H7 (cell line): ENCODE measurements around the gene HSPA12B. TPM values are rescaled to one million over a fixed set of nuclear protein-coding genes. Genes with fewer than 3 reads are reported as not detected.

Source experiments
- DNase-seq: peaks from one replicate; pipeline ENCODE4 v3.0.0; 2012
- H3K27me3 ChIP-seq: 2 replicates; pipeline ENCODE4 v1.6.0; 2011; ENCODE audit warnings: mild to moderate bottlenecking, low read length; ENCODE audit not compliant: control insufficient read depth, insufficient read depth
- H3K36me3 ChIP-seq: replicated peaks from 2 replicates; pipeline ENCODE4 v1.5.1; 2011; ENCODE audit warnings: low read length; ENCODE audit not compliant: control insufficient read depth, insufficient read depth
- H3K4me3 ChIP-seq: 2 replicates; pipeline ENCODE4 v1.5.1; 2011; ENCODE audit warnings: low read depth, mild to moderate bottlenecking, control low read depth, low read length, moderate library complexity; ENCODE audit not compliant: insufficient read depth
- total RNA-seq: library from RNA; depleted of rRNA; stranded (reverse); fragments of >200 nt; shearing (Covaris generic); gene quantifications from 2 replicates; pipeline ENCODE4 v1.2.3, GENCODE V29; 2014

The HSPA12B gene
- total RNA-seq, 1 experiment from 2014 or later, result 0.97 TPM

DNA sequence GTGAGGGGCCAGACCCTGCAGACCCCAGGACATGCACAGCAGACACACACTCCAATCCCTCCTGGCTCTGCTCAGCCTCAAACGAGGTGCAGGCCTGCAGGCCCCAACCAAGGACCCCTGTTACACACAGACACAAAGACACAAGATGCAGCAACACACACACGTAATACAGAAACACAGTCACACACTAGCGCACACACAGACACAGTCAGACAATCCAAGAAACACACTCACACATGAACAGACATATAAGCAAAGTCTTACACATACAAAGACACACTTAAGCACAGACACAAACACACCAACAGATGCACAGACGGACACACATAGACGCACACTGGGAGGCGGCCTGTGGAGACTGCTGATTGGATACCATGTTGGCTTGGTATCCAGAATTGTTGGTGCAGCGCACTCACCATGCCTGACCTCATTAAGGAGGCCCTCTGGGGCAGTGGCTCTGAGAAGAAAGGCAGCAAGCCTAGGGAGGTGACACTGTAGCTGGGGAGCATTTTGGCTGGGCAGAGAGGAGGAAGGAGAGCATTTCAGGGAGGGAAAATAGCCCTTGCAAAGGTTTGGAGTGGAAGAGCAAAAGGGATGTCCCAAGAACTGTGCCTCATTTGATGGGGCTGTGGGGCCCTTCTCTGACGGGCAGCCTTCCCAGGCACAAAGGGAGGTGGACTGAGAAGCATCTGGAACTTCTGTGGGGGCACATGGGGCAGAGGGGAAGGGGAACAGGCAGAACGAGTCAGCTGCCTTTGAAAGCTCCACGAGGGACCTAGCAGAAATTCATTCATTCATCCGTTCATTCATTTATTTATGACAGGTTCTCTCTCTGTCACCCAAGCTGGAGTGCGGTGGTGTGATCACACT is 1.4 kb upstream of the HSPA12B start:
- Histone ChIP-seq H3K36me3 (no peaks in the 10 kb centered on the region), H3K4me3 (no peak overlapping the region), H3K27me3 (peaks cover 32% of the 10 kb centered on the region)
- DNase-seq, result peak; percentile 22

DNA sequence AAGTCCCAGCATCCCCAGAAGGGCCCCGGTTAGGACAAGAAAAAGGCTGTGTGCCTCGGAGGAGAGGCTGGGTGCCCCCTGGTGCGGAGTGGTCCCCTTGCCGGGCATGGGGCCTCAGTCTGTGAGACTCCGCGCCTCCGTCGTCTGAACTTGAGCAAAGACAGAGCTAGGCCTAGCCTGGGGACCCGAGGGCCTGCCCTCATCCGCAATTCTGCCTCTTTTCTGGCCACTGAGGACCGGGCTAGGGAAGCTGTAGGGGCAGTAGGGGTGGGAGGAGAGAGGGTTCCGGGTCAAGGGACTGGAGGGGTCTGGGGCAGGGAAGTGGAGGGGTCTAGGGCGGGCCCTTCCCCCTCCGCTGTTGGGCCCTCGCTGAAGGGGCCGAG is 550 bp upstream of the HSPA12B start:
- DNase-seq, result no peak

DNA sequence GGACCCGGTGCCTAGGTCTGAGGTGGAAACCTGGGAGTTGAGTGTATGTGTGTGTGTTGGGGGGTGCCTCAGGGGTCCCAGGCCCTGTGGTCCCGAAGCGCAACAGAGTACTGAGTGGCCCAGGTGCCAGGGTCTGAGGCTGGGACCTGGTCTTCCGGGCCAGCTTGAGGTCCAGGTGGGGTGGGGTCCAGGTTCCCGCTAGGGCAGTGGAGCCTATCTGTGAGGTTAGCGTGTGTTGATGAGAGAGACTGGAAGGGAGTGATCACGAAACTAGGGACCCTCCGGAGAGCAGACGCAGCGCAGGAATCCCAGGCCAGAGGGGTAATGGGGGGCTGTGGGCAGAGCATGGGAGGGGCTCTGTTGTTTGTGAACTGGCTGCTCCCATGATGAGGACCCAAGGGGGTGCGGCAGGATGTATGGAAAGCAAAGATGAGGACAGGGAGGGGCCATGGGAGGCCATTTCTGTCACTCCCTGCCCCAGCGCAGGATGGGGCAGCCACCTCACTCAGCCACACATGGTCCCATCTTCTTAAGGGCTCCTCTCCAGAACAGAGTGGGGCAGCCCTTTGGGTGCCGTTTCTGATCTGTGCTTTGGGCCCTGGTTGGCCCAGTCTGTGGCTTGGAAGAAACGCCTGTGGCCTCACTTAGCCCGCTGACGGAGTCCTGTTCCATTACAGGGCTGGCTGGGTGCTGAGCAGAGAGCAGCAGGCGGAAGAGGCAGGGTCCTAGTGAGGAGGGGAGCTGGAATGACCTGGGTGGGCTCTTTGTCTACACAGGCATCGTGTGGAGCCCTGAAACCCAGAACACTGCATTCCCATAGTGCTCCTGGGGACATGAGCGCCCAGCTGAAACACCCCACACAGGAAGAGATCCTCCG is 872 bp downstream of the HSPA12B start:
- H3K36me3 ChIP-seq, result no peaks in the 10 kb centered on the region
- peaks cover 24% of the 10 kb centered on the region for H3K27me3 ChIP-seq
- peak; percentile 46 for DNase-seq
- H3K4me3 ChIP-seq, result peak overlapping the region; percentile 41

More for the DNA sequence above, 550 bp upstream of the HSPA12B start:
- no peak overlapping the region for H3K4me3 ChIP-seq
- peaks cover 32% of the 10 kb centered on the region for H3K27me3 ChIP-seq
- no peaks in the 10 kb centered on the region for H3K36me3 ChIP-seq

DNA sequence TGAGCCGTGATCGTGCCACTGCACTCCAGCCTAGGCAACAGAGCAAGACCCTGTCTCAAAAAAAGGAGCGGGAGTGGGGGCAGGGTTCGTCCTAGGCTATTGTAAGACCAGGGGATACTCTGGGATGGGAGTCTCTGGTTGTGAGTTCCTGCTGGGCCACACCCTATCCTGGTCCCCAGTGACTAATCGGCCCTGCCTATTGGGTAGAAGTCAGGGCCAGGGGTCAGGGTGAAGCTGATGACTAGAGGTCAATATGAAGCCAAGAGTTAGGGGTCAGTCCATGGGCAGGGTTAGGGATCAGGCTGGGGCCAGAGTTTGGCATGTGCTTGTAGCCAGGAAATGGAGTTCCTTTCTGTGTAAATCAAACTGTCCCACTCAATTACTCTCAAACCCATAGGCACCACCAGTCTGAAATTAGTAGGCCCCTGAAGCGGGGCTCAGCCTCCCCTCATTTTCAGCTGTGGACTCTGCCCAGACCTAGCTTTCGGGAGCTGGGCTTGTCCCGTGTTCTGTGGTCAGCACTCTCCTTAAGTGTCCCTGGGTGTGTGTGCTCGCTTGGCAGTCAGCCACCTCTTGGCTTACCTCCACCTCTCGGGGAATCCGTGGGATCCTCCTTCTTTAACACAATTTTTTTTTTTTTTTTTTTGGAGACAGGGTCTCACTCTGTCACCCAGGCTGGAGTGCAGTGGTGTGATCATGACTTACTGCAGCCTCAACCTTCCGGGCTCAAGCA is 1.8 kb downstream of the HSPA12B start:
- peaks cover 22% of the 10 kb centered on the region for H3K27me3 ChIP-seq

DNA sequence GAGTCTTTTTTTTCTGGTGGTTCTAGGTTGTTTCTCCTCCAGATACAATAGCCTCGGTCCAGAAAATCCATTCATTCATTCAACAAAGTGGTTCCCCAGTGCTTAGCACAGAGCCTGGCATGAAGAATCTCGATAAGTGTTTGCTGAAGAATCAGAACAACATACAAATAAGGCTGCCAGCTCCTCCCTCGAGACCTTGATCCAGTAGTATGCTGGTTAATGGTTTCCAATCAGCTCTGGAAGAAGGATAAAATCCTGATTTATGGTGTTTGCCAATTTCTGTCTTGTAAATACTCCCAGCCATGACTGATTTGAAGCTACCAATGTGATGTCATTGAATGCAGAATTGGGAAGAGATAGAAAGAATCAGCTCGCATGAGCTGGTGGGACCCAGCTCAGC is 3.3 kb downstream of the HSPA12B start:
- Histone ChIP-seq H3K4me3 (no peak overlapping the region), H3K27me3 (peaks cover 22% of the 10 kb centered on the region), H3K36me3 (no peaks in the 10 kb centered on the region)
- DNase-seq, result peak; percentile 2

More for the DNA sequence above, 1.8 kb downstream of the HSPA12B start:
- H3K36me3 ChIP-seq, result no peaks in the 10 kb centered on the region
- no peak overlapping the region for H3K4me3 ChIP-seq
- DNase-seq, result peak; percentile 24

DNA sequence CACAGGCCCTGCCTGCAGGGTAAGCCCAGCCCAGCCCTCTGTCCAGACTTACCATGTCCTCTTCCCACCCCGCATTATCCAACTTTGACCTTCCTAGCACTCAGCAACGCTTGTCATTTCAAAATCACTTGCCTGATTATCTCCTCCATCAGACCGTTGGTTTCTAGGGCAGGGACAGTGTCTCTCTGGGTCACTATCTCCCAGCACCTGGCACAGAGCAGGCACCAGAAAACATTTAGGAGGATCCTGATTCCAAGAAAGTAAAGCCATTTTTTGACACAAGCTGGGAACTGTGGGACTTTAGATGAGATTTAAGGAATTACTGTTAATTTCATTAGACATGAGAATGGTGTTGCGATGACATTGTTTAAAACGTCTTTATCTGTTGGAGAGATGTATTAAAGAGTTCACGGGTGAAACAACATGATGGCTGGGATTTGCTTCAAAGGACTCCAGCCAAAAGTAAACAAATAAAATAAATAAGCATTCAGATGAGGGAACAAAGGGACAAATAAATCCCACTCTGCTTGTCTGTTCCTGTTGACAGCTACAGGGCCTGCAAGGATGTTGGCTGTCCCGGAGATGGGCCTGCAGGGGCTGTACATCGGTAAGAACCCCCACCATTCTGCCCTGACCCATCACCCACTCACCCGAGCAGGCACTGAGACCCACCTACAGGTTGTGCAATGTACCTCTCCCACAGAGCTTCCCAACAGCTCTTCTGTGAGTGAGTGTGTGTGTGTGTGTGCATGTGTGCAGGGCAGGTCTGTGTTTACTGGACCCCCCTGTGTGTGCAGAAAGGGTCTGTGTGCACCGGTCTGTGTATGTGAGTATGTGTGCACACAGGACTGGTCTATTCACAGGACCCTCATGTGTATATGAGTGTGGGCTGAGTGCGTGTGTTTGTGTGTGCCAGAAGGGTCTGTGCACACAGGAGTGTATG is 5.9 kb downstream of the HSPA12B start:
- peak; percentile 19 for DNase-seq
- H3K27me3 ChIP-seq, result peaks cover 4% of the 10 kb centered on the region
- H3K36me3 ChIP-seq, result no peaks in the 10 kb centered on the region
- H3K4me3 ChIP-seq, result no peak overlapping the region

DNA sequence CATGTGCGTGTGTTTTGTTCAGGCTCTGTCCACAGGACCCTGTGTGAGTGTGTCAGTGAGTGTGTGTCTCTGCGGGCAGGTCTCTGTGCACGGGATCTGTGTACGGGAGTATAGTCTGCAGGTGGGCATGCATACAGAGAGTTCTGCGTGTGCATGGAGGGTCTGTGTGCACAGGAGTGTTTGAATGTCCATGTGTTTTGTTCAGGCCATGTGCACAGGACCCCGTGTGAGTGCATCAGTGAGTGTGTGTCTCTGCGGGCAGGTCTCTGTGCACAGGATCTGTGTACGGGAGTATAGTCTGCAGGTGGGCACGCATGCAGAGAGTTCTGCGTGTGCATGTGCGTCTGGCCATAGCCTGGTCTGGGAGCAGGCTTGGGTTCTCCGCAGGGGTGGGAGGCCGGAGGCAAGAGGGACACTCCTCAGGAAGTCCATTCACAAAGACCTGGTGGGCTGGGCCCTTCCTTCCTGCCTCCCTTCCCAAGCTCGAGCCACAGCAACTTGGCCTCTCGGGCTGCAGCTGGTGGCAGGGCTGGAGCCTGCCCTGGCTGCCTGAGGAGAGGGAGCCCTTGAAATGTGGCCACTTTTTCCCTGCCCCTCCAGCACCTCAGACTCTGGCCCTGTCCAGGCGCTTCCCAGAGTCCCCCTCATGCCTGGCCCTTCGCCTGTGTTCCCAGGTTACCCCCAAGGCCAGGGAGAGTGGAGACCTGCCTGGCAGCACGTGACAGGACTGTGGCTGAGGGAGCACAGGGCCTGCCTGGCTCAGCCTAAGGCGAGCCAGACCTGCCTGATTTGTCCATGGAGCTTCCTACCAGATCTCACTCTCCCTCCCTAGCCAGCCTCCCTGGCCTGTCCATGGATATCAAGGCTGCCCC is 6.8 kb downstream of the HSPA12B start:
- Histone ChIP-seq H3K36me3 (no peaks in the 10 kb centered on the region), H3K4me3 (no peak overlapping the region), H3K27me3 (no peaks in the 10 kb centered on the region; the same call in 1 of the 2 replicates)
- peak; percentile 59 for DNase-seq

DNA sequence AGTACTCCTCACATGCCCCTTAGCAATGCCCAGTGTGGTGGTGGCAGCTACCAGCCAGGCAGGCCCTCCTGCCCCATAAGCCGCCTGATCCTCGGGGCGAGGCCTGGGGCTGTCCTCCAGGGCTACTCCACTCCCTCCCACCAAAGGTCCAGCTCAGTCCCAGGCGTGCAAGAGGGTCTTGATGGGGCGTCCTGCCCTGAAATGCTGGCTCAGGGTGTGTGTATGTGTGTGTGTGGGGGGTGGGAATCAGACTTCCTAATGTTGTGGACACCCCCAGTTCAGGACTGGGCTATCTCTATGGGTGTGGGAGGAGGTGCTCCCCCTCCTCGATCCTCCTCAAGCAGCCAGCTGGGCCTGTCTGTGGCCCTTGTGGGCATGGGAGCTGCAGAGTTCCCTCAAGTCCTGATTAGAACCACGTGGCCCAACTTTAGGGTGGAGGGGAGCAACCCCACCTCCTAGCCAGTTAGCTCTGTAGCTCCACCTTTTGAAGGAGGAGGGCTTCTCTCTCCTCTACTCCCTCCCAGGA is 7.5 kb downstream of the HSPA12B start:
- H3K36me3 ChIP-seq, result no peaks in the 10 kb centered on the region
- peak; percentile 66 for DNase-seq
- no peak overlapping the region for H3K4me3 ChIP-seq
- H3K27me3 ChIP-seq, result no peaks in the 10 kb centered on the region; the same call in 1 of the 2 replicates

DNA sequence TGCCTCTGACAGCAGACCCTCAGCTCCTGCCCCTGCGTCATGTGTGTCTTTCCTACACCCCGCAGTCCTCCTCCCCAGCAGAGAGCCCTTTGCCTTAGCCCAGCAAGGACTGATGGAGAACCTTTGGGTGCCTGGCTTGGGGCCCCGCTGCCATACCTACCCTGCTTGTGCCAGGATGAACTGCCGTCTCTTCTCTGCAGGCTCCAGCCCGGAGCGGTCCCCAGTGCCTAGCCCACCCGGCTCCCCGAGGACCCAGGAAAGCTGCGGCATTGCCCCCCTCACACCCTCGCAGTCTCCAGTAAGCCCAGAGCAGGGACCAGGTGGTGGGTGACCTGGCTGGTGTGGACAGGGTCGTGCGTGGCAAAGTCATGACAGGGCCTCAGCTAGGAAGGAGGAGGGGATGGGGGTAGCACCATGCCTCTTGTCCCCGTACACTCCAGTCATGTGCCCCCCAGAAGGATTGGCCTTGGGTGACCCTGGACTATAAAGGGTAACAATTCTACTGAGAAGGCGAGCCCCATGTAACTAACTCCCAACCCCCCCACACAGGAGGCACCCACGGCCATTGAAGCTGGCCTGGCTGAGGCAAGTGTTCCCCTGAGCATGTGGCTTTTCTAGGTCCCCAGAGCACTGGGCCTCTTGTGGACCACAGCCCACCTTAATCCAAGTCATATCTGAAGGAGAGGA is 8.3 kb downstream of the HSPA12B start:
- DNase-seq, result no peak
- Histone ChIP-seq H3K27me3 (peaks cover 6% of the 10 kb centered on the region; the same call in 1 of the 2 replicates), H3K4me3 (no peak overlapping the region), H3K36me3 (no peaks in the 10 kb centered on the region)

DNA sequence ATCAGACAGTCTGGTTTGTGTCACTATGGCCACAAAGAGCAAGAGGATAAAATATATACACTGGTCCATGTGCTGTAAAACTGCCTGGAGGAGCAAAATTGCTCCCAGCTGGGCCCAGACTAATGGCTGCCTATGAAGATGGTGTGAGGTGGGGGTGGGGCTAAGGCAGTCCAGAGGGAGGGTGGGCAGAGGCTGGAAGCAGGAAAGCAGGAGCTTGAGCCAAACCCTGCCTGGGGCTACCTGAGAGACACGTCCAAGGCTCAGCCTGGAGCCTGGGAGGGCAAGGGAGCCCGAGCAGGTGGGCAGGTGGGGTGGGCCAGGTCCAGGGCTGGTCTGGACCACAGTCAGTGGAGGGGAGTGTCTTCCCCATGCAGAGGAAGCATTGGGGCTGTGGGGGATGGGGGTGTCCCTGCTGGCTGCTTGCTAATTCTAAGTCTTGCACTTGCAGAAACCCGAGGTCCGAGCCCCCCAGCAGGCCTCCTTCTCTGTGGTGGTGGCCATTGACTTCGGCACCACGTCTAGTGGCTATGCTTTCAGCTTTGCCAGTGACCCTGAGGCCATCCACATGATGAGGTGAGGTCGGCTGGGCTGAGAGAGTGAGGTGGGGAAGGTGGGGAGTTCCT is 9.5 kb downstream of the HSPA12B start:
- Histone ChIP-seq H3K36me3 (no peaks in the 10 kb centered on the region), H3K27me3 (peaks cover 14% of the 10 kb centered on the region), H3K4me3 (no peak overlapping the region)
- DNase-seq, result peak; percentile 67

DNA sequence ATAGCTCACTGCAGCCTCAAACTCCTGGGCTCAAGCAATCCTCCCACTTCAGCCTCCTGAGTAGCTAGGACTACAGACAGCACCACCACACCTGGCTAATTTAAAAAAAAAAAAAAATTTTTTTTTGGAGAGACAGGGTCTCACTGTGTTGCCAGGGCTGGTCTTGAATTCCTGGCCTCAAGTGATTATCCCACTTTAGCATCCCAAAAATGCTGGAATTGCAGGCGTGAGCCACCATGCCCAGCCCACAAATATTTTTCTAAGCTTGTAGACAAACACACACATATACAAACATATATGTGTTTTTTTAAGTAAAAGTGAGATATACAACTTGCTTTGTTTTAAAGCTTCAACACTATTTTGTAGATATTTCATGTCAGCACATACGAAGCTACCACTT is 10.8 kb downstream of the HSPA12B start:
- H3K36me3 ChIP-seq, result no peaks in the 10 kb centered on the region
- DNase-seq, result no peak
- H3K4me3 ChIP-seq, result no peak overlapping the region
- peaks cover 25% of the 10 kb centered on the region for H3K27me3 ChIP-seq

DNA sequence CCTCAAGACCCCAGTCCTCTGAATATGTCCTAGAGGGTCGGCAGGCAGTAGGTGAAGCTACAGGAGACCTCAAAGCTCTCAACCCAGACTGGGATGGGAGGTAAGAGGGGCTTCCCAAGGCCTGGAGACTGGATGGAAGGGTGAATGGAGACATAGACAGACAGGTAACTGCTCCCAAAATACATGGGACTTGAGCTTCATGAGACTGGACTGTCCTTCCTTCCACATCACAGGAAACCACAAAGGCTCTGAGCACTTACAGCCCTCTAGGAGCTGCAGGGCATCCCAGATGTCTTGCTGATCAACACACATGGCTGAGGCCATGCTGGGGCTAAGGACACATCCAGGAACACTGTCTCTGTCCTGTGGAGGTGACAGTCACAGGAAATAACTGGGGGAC is 11.6 kb downstream of the HSPA12B start:
- Histone ChIP-seq H3K4me3 (no peak overlapping the region), H3K27me3 (peaks cover 30% of the 10 kb centered on the region), H3K36me3 (no peaks in the 10 kb centered on the region)
- DNase-seq, result no peak
